Ectodermal cell (in vitro differentiated cells): Measurements from ENCODE around the gene ESR2.
"Not testable (repeated sequence)": the region's sequence is repeated elsewhere in the genome, so short reads cannot be mapped to it uniquely, and the experiment has no call there.

ENCODE experiments used
- H3K27ac ChIP-seq: 2 replicates; pipeline ENCODE4 v1.7.0; 2013; ENCODE audit warnings: mild to moderate bottlenecking, low read depth, low read length; ENCODE audit not compliant: insufficient read depth, poor library complexity, severe bottlenecking
- H3K27me3 ChIP-seq: 2 replicates; pipeline ENCODE4 v1.7.0; 2013; ENCODE audit warnings: mild to moderate bottlenecking, low read length; ENCODE audit not compliant: insufficient read depth, control insufficient read depth, poor library complexity, severe bottlenecking
- H3K36me3 ChIP-seq: one replicate; pipeline ENCODE4 v1.7.0; 2013; ENCODE audit warnings: low read length; ENCODE audit not compliant: control insufficient read depth, insufficient read depth
- H3K4me1 ChIP-seq: one replicate; pipeline ENCODE4 v1.7.0; 2013; ENCODE audit warnings: low read length; ENCODE audit not compliant: control insufficient read depth, insufficient read depth
- H3K4me3 ChIP-seq: 2 replicates; pipeline ENCODE4 v1.7.0; 2013; ENCODE audit warnings: low read depth, low read length, control low read depth; ENCODE audit not compliant: insufficient read depth
- H3K9me3 ChIP-seq: 2 replicates; pipeline ENCODE4 v1.7.0; 2013; ENCODE audit warnings: mild to moderate bottlenecking, low read length, moderate library complexity; ENCODE audit not compliant: control insufficient read depth
- WGBS, 2 experiments: methylation state at CpG; one replicate each; pipeline ENCODE4 v1.1.7; 2013; ENCODE audit warnings: missing lambda C conversion rate in 2 of 2; 5-methylcytosine and 5-hydroxymethylcytosine counted together

Gene ESR2

DNA sequence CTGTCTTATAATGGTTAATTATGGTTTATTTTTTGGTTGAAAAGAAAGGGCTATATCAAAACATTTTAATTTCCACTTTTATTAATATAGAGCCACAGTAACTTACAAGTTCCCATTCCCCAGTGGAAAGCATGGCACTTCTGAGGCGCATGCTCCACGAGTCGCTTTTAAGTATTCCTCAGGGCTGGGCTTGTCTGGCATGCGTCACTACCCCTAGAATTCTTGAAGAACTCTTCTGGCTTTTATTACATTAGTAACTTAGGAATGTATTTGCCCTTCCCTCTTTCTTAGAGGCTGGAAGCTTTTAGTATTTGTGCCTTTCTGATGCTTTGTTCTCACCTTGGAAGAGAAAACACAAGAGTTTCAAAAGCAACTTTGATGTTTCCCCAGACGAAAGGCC is 81.1 kb downstream of the ESR2 start:
- no peak overlapping the region for H3K27ac ChIP-seq
- no peaks in the 10 kb centered on the region for H3K27me3 ChIP-seq
- H3K36me3 ChIP-seq: peaks cover 65% of the 10 kb centered on the region
- H3K4me1 ChIP-seq: no peaks in the 10 kb centered on the region
- H3K9me3 ChIP-seq: no peaks in the 10 kb centered on the region
- H3K4me3 ChIP-seq: no peak overlapping the region
- 91 to 97% methylated on average over 5 of the region's 5 CpGs for WGBS, 2 experiments

DNA sequence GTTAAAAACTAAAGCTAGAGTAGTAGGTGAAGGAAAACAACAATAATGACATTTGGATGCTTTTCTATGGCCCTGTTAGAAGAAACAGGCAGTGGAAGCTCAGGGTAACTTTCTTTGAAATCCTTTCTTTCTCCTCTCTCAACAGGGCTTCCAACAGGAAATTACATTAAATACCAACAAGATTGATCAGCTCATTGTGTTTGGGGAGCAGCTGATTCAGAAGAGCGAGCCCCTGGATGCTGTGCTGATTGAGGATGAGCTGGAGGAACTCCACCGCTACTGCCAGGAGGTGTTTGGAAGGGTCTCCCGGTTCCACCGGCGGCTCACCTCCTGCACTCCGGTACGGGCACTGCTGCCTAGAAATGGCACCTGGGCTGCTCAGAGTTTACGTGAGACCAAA is 81.5 kb downstream of the ESR2 start:
- peaks cover 67% of the 10 kb centered on the region for H3K36me3 ChIP-seq
- H3K9me3 ChIP-seq: no peaks in the 10 kb centered on the region
- H3K27me3 ChIP-seq: no peaks in the 10 kb centered on the region
- WGBS, 2 experiments: 94% methylated on average over 8 of the region's 8 CpGs
- no peak overlapping the region for H3K4me3 ChIP-seq
- no peaks in the 10 kb centered on the region for H3K4me1 ChIP-seq
- no peak overlapping the region for H3K27ac ChIP-seq

DNA sequence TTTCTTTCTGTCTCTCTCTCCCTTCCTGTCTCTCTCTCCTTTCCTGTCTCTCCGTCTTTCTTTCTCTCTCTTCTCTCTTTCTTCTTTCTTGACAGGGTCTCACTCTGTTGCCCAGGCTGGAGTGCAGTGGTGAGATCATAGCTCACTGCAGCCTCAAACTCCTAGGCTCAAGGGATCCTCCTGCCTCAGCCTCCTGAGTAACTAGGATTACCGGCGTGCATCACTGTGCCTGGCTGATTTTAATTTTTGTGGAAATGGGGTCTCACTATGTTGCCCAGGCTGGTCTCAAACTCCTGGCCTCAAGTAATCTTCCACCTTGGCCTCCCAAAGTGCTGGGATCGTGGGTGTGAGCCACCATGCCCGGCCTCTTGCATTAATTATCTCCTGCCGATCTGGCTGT is 83.3 kb downstream of the ESR2 start:
- H3K9me3 ChIP-seq, H3K4me1 ChIP-seq, H3K4me3 ChIP-seq, H3K27me3 ChIP-seq, H3K27ac ChIP-seq: not testable (repeated sequence)
- H3K36me3 ChIP-seq: peaks cover 58% of the 10 kb centered on the region
- WGBS, 2 experiments: 91 to 94% methylated on average over 6 of the region's 6 CpGs

DNA sequence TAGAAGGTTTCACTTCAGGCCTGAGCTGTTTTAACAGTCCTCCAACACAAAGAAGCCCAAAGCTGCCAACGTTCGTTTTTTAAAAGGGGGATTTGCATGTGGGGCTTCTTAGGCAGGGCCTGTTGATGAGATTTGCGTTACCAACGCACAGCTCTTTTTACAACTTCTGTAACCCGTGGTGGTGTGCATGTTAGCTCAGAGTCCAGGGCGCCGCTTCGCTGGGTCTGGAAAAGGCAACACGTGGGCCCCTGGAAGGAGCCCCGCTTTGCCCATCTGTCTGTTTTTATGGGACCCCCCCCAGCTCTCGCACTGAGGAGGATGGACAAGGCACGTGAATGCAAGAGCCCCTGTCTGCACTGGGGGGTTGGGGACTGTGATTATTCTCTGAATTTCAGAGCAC is 84.0 kb downstream of the ESR2 start:
- Histone ChIP-seq H3K27ac (no peak overlapping the region), H3K4me3 (no peak overlapping the region), H3K9me3 (no peaks in the 10 kb centered on the region), H3K27me3 (no peaks in the 10 kb centered on the region), H3K4me1 (no peaks in the 10 kb centered on the region), H3K36me3 (peaks cover 51% of the 10 kb centered on the region)
- 95 to 96% methylated on average over 12 of the region's 12 CpGs for WGBS, 2 experiments

DNA sequence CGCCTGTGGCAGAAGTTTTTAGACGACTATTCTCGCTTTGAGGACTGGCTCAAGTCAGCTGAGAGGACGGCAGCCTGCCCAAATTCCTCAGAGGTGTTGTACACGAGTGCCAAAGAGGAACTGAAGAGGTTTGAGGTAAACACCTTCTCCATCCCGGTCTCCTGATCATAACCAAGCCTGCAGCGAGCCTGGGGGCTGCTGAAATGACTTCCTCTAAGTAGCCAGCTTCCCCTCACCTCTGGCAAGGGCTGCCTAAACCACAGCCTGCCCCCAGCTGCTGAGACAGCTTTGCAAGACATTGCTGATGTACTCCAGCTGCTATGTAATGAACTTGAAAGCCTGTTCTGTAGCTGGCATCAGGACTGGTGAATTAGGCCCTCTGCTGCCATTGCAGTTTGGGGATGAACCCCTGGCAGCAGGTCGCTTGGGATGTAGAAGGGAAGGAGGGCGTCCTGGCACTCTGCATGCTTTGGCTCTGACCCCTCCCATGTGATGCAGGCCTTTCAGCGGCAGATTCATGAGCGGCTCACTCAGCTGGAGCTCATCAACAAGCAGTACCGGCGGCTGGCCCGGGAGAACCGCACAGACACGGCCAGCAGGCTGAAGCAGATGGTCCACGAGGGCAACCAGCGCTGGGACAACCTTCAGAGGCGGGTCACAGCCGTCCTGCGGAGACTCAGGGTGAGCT is 84.6 kb downstream of the ESR2 start:
- H3K36me3 ChIP-seq: peaks cover 46% of the 10 kb centered on the region

DNA sequence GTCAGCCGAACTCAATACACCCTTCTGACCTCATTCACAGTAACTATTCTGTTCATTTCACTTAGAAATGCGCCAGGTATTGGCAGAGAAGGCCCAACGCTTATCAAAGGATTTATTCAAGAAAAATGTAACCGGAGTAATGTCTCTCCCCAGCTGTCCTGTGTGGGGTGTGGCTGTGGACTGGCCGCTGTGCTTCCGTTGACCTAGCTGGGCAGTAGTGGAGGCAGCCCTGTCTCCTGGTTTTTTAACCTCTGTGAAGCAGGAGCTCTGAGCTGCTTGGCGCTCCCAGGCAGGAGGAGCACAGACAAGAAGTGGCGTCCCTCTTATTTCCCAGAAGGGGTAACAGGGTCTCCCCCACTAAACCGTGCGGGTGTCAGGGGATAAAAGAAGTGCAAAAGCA is 85.2 kb downstream of the ESR2 start:
- peaks cover 40% of the 10 kb centered on the region for H3K36me3 ChIP-seq
- no peaks in the 10 kb centered on the region for H3K27me3 ChIP-seq
- H3K4me1 ChIP-seq: no peaks in the 10 kb centered on the region
- H3K4me3 ChIP-seq: no peak overlapping the region
- H3K27ac ChIP-seq: no peak overlapping the region
- 90% methylated on average over 10 of the region's 10 CpGs for WGBS, 2 experiments
- no peaks in the 10 kb centered on the region for H3K9me3 ChIP-seq

More for the DNA sequence above, 84.6 kb downstream of the ESR2 start:
- H3K4me3 ChIP-seq: no peak overlapping the region
- H3K27me3 ChIP-seq: no peaks in the 10 kb centered on the region
- WGBS, 2 experiments: 93 to 95% methylated on average over 21 of the region's 21 CpGs
- H3K9me3 ChIP-seq: no peaks in the 10 kb centered on the region
- no peaks in the 10 kb centered on the region for H3K4me1 ChIP-seq
- H3K27ac ChIP-seq: no peak overlapping the region

DNA sequence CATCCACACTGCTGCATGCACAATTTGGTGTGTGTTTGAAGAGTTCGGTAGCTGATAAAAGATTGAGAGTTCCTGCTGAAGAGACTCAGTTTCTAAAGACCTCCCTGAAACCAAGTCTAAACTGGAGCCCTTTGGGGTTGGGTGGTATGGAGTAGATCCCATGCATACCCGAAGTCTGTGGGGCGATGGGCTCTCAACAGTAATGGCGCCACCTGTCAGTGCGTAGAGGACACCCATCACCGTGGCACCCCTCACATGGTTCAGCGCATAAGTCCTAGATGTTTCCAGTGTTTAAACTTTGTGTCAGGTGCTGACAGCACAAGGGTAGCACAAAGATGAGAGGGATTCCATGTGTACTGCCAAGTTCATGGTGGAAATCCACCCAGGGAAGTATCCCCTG is 85.9 kb downstream of the ESR2 start:
- no peaks in the 10 kb centered on the region for H3K27me3 ChIP-seq
- no peak overlapping the region for H3K27ac ChIP-seq
- H3K4me3 ChIP-seq: no peak overlapping the region
- peaks cover 39% of the 10 kb centered on the region for H3K36me3 ChIP-seq
- 93 to 98% methylated on average over 7 of the region's 7 CpGs for WGBS, 2 experiments
- no peaks in the 10 kb centered on the region for H3K9me3 ChIP-seq
- H3K4me1 ChIP-seq: no peaks in the 10 kb centered on the region

DNA sequence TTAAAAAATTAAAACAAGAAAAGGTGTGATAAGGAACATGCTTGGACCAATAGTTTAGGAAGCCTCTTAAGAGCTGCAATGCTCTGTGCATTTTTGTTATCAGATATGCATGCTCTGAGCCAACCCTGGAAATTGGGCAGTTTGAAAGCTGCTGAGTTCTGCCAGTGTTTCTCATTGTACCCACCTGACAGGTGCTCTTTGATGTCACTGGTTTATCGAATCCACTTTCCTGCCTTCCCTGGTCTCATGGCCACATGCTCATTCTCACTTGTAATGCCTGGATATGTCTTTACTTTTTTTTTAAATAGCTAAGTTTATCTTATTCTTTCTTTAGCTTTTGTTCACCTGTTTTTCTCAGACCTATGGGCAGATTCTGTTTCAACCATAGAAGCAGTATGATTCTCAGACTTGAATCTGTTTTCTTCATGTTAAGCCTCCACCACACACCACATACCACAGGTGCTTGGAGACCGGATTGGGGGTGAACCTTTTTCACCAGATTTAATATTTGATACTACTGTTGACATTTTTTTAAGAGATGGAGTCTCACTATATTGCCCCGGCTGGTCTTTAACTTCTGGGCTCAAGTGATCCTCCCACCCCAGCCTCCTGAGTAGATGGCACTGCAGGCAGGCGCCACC is 90.7 kb downstream of the ESR2 start:
- H3K4me3 ChIP-seq: no peak overlapping the region
- 86 to 96% methylated on average over 3 to 4 of the region's 4 CpGs for WGBS, 2 experiments
- no peak overlapping the region for H3K27ac ChIP-seq
- no peaks in the 10 kb centered on the region for H3K9me3 ChIP-seq
- no peaks in the 10 kb centered on the region for H3K27me3 ChIP-seq
- H3K36me3 ChIP-seq: peaks cover 6% of the 10 kb centered on the region
- peaks cover 8% of the 10 kb centered on the region for H3K4me1 ChIP-seq

DNA sequence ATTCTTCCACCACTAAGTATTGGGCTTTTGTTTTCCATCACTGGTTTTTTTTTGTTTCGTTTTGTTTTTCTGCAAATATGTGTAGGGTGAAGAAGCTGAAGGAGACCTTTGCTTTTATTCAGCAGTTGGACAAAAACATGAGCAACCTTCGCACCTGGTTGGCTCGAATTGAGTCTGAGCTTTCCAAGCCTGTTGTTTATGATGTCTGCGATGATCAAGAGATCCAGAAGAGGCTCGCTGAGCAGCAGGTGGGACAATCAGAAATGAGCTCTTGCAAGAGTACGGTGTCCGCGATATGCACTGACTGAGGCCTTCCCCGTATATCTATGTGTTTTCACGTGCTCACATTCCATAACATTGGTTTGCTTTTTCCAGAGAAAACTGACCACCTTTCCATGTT is 91.5 kb downstream of the ESR2 start:
- Histone ChIP-seq H3K36me3 (no peaks in the 10 kb centered on the region), H3K9me3 (no peaks in the 10 kb centered on the region), H3K27ac (no peak overlapping the region), H3K4me3 (no peak overlapping the region), H3K27me3 (no peaks in the 10 kb centered on the region), H3K4me1 (peaks cover 8% of the 10 kb centered on the region)
- 88 to 90% methylated on average over 10 of the region's 10 CpGs for WGBS, 2 experiments

DNA sequence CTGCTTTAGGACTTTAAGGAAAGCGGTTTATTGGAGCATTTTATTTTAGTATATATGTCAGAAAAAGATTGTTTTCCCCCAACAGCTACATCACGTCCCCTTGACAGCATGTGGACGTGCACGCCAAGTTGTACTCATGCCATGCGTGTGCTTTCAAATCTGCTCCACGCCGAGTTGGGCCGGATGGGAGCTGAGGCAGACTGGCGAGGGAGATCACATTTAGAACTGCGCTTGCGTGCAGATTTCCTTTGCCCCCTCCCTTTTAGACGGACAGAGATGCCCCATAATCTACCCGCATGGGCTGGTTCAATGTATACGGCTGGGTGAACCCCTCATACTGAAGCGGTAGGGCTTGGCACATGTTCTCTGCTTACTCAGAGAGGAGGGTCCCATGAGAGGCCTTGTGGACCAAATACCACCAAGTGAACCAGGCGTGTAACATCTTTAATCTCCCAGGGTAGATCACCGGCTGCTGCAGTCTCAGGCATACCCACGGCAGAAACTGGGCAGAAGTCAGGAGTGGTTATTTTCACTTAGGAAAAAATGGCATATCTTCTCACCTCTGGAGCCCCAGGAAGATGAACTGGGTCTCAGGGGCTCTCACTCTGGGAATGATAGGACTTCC is 92.1 kb downstream of the ESR2 start:
- H3K27me3 ChIP-seq: no peaks in the 10 kb centered on the region
- H3K9me3 ChIP-seq: no peaks in the 10 kb centered on the region
- H3K4me1 ChIP-seq: peaks cover 8% of the 10 kb centered on the region
- H3K36me3 ChIP-seq: no peaks in the 10 kb centered on the region
- no peak overlapping the region for H3K27ac ChIP-seq
- WGBS, 2 experiments: 95 to 97% methylated on average over 18 of the region's 18 CpGs
- no peak overlapping the region for H3K4me3 ChIP-seq
